Hepatocyte (in vitro differentiated cells): Measurements from ENCODE around the gene FBXL5. TPM values are rescaled to one million over a fixed set of nuclear protein-coding genes. Genes with fewer than 3 reads are reported as not detected.
"Not testable (repeated sequence)": the region's sequence is repeated elsewhere in the genome, so short reads cannot be mapped to it uniquely, and the experiment has no call there.

Experiments used
- DNase-seq: peaks from one replicate; pipeline ENCODE4 v3.0.0-alpha.2; 2016; ENCODE audit warnings: low spot score
- H2AFZ ChIP-seq: fragments of 200-600 bp; sonication (generic); 2 replicates; pipeline ENCODE4 v1.6.0; 2016; ENCODE audit warnings: antibody characterized with exemption, mild to moderate bottlenecking
- H3K27ac ChIP-seq: fragments of 200-600 bp; sonication (generic); 2 replicates; pipeline ENCODE4 v1.5.1; 2016; ENCODE audit warnings: mild to moderate bottlenecking
- H3K27me3 ChIP-seq: fragments of 200-600 bp; sonication (generic); 2 replicates; pipeline ENCODE4 v1.6.1; 2016
- H3K36me3 ChIP-seq: fragments of 200-600 bp; sonication (generic); replicated peaks from 2 replicates; pipeline ENCODE4 v1.5.1; 2016; ENCODE audit warnings: low read depth; ENCODE audit not compliant: insufficient read depth
- H3K4me1 ChIP-seq: fragments of 200-600 bp; sonication (generic); 2 replicates; pipeline ENCODE4 v1.5.1; 2016; ENCODE audit warnings: mild to moderate bottlenecking, moderate library complexity; ENCODE audit not compliant: insufficient read depth
- H3K4me2 ChIP-seq: fragments of 200-600 bp; sonication (generic); 2 replicates; pipeline ENCODE4 v1.6.0; 2016
- H3K4me3 ChIP-seq: fragments of 200-600 bp; sonication (generic); 2 replicates; pipeline ENCODE4 v1.5.1; 2016; ENCODE audit warnings: mild to moderate bottlenecking
- H3K79me2 ChIP-seq: fragments of 200-600 bp; sonication (generic); 2 replicates; pipeline ENCODE4 v1.6.0; 2017; ENCODE audit warnings: mild to moderate bottlenecking
- H3K9me2 ChIP-seq: fragments of 200-600 bp; sonication (generic); replicated peaks from 2 replicates; pipeline ENCODE4 v1.6.0; 2017; ENCODE audit warnings: mild to moderate bottlenecking; ENCODE audit not compliant: insufficient read depth
- H3K9me3 ChIP-seq: fragments of 200-600 bp; sonication (generic); 2 replicates; pipeline ENCODE4 v1.5.1; 2016; ENCODE audit warnings: low read depth, mild to moderate bottlenecking
- H4K20me1 ChIP-seq: fragments of 200-600 bp; sonication (generic); 2 replicates; pipeline ENCODE4 v1.6.0; 2016; ENCODE audit warnings: mild to moderate bottlenecking; ENCODE audit not compliant: insufficient read depth, poor library complexity, severe bottlenecking
- CTCF ChIP-seq: fragments of 200-600 bp; sonication (generic); IDR thresholded peaks from 2 replicates; pipeline ENCODE4 v1.5.1; 2016; ENCODE audit warnings: antibody characterized with exemption, mild to moderate bottlenecking; ENCODE audit not compliant: poor library complexity
- EZH2 ChIP-seq: fragments of 200-600 bp; sonication (generic); IDR thresholded peaks from 2 replicates; pipeline ENCODE4 v1.6.1; 2016; ENCODE audit warnings: antibody characterized with exemption, mild to moderate bottlenecking, borderline replicate concordance
- EZH2phosphoT487 ChIP-seq: fragments of 200-600 bp; sonication (generic); IDR thresholded peaks from one replicate; pipeline ENCODE4 v1.6.1; 2018; ENCODE audit warnings: antibody characterized with exemption, mild to moderate bottlenecking, low read depth, moderate library complexity; ENCODE audit not compliant: unreplicated experiment, severe bottlenecking
- WGBS: methylation state at CpG from one replicate; pipeline ENCODE4 v1.1.6; 2016; ENCODE audit warnings: low lambda C conversion rate; ENCODE audit errors: missing lambda C conversion rate; 5-methylcytosine and 5-hydroxymethylcytosine counted together
- polyA plus RNA-seq: library from polyadenylated mRNA; unstranded; fragments of >200 nt; fragmentation: Nextera tagmentation; extraction: Ambion mirVana; gene quantifications from 2 replicates; pipeline ENCODE4 v1.2.1, GENCODE V29; 2016
- total RNA-seq: library from RNA; depleted of rRNA; stranded (reverse); fragments of >200 nt; gene quantifications from 2 replicates; pipeline ENCODE4 v1.2.3, GENCODE V29; 2014

Gene FBXL5
- total and polyA plus RNA-seq, 2 experiments from 2014 or later, result 41.2 to 90.2 TPM

- peaks cover 4% of the 10 kb centered on the region for H3K36me3 ChIP-seq
- H3K9me3 ChIP-seq, result no peaks in the 10 kb centered on the region
- H2AFZ ChIP-seq, result no peak overlapping the region
- WGBS, result 94% methylated on average over 6 of the region's 6 CpGs
- no peak for DNase-seq
- no peak for TF ChIP-seq EZH2
- TF ChIP-seq CTCF, result no peak
- peaks cover 17% of the 10 kb centered on the region for H4K20me1 ChIP-seq
- no peak overlapping the region for H3K4me3 ChIP-seq
- H3K4me2 ChIP-seq, result no peak overlapping the region
- peaks cover 76% of the 10 kb centered on the region for H3K79me2 ChIP-seq
- no peak overlapping the region for H3K27ac ChIP-seq
- H3K27me3 ChIP-seq, result no peaks in the 10 kb centered on the region
- H3K4me1 ChIP-seq, result no peaks in the 10 kb centered on the region
- no peaks in the 10 kb centered on the region for H3K9me2 ChIP-seq
These were observed 16.7 kb downstream of the FBXL5 start for GRCh38 chr4:15638418-15638817.

GRCh38 chr4:15636818-15637217 lies 18.3 kb downstream of the FBXL5 start:
- no peak overlapping the region for H3K4me2 ChIP-seq
- no peak overlapping the region for H3K4me3 ChIP-seq
- H4K20me1 ChIP-seq, result peaks cover 4% of the 10 kb centered on the region
- no peak overlapping the region for H2AFZ ChIP-seq
- H3K9me3 ChIP-seq, result no peaks in the 10 kb centered on the region
- DNase-seq, result no peak
- 100% methylated on average over 1 of the region's 1 CpG for WGBS
- no peaks in the 10 kb centered on the region for H3K27me3 ChIP-seq
- no peak overlapping the region for H3K27ac ChIP-seq
- TF ChIP-seq EZH2phosphoT487 (no peak), CTCF (no peak), EZH2 (no peak)
- peaks cover 62% of the 10 kb centered on the region for H3K79me2 ChIP-seq
- no peaks in the 10 kb centered on the region for H3K4me1 ChIP-seq
- peaks cover 4% of the 10 kb centered on the region for H3K36me3 ChIP-seq
- H3K9me2 ChIP-seq, result no peaks in the 10 kb centered on the region

DNA sequence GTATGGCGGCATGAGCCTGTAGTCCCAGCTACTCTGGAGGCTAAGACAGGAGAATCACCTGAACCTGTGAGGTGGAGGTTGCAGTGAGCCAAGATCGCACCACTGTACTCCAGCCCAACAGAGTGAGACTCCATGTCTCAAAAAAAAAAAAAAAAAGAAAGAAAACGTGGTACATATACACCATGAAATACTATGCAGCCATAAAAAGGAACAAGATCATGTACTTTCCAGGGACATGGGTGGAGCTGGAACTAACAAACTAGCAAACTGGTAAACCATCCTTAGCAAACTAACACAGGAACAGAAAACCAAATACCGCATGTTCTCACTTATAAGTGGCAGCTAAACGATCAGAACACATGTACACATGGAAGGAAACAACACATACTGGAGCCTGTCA lies 37.8 kb downstream of the FBXL5 start:
- not testable (repeated sequence) for H4K20me1 ChIP-seq, H3K4me1 ChIP-seq, H3K4me2 ChIP-seq, H3K36me3 ChIP-seq, H3K27me3 ChIP-seq, H2AFZ ChIP-seq, DNase-seq, H3K4me3 ChIP-seq, H3K27ac ChIP-seq, H3K9me2 ChIP-seq
- 95% methylated on average over 5 of the region's 5 CpGs for WGBS
- Histone ChIP-seq H3K79me2 (peaks cover 76% of the 10 kb centered on the region), H3K9me3 (peaks cover 15% of the 10 kb centered on the region)

- not testable (repeated sequence) for H3K4me2 ChIP-seq, H3K4me1 ChIP-seq, DNase-seq, H3K9me2 ChIP-seq, H4K20me1 ChIP-seq, H3K36me3 ChIP-seq, H3K27me3 ChIP-seq, H3K4me3 ChIP-seq, H2AFZ ChIP-seq, H3K27ac ChIP-seq, H3K9me3 ChIP-seq
- WGBS, result 98% methylated on average over 17 of the region's 24 CpGs
- peaks cover 56% of the 10 kb centered on the region for H3K79me2 ChIP-seq
These were observed 40.3 kb downstream of the FBXL5 start for GRCh38 chr4:15614891-15615290.

- Histone ChIP-seq H2AFZ (no peak overlapping the region), H3K36me3 (no peaks in the 10 kb centered on the region), H3K4me3 (no peak overlapping the region), H3K4me2 (no peak overlapping the region), H3K9me3 (no peaks in the 10 kb centered on the region), H3K9me2 (no peaks in the 10 kb centered on the region), H3K27ac (no peak overlapping the region), H3K27me3 (no peaks in the 10 kb centered on the region), H4K20me1 (peaks cover 6% of the 10 kb centered on the region), H3K4me1 (no peaks in the 10 kb centered on the region), H3K79me2 (peaks cover 28% of the 10 kb centered on the region)
- 98% methylated on average over 2 of the region's 2 CpGs for WGBS
- no peak for DNase-seq
- TF ChIP-seq EZH2phosphoT487 (no peak), CTCF (no peak), EZH2 (no peak)
These were observed 43.0 kb downstream of the FBXL5 start for GRCh38 chr4:15612136-15612535.
